PC-9 (cell line): Measurements from ENCODE around the gene BRD1. TPM values are rescaled to one million over a fixed set of nuclear protein-coding genes. Genes with fewer than 3 reads are reported as not detected.

Source experiments
- BruUV-seq: library from RNA; stranded (reverse); fragments of 400-500 nt; replicated peaks from 2 replicates; lab custom pipeline; 2021; lab: Mats Ljungman, UMichigan
- CTCF ChIA-PET: fragments of 300-600 bp; sonication (Branson Sonifier 250); formaldehyde crosslinking; loops from one replicate; lab custom pipeline; 2022; ENCODE audit warnings: antibody characterized with exemption; lab: Charles Lee
- POLR2A ChIA-PET: fragments of 300-600 bp; sonication (Branson Sonifier 250); formaldehyde crosslinking; loops from one replicate; lab custom pipeline; 2022; ENCODE audit warnings: antibody characterized with exemption; ENCODE audit not compliant: unreplicated experiment; lab: Charles Lee
- DNase-seq, 2 experiments: peaks; one replicate each; pipeline versions ENCODE4 v3.0.0 to v3.0.0-alpha.2; 2015 to 2022; ENCODE audit warnings: mixed read lengths in 1 of 2
- H2AFZ ChIP-seq: fragments of 200-600 bp; sonication (generic); 2 replicates; pipeline ENCODE4 v1.8.1; 2017; ENCODE audit warnings: antibody characterized with exemption
- H3F3A ChIP-seq: fragments of 200-600 bp; sonication (generic); 2 replicates; pipeline ENCODE4 v1.8.1; 2017; ENCODE audit warnings: antibody characterized with exemption, mild to moderate bottlenecking, low read depth; ENCODE audit not compliant: insufficient read depth
- H3K27ac ChIP-seq: fragments of 200-600 bp; sonication (generic); 2 replicates; pipeline ENCODE4 v1.6.1; 2016; ENCODE audit warnings: mixed run types
- H3K27me3 ChIP-seq: fragments of 200-600 bp; sonication (generic); 2 replicates; pipeline ENCODE4 v1.6.1; 2016; ENCODE audit warnings: low read depth, mixed run types; ENCODE audit not compliant: insufficient read depth
- H3K36me3 ChIP-seq: fragments of 200-600 bp; sonication (generic); 2 replicates; pipeline ENCODE4 v1.6.1; 2016; ENCODE audit warnings: low read depth, mixed run types
- H3K4me1 ChIP-seq: fragments of 200-600 bp; sonication (generic); replicated peaks from 2 replicates; pipeline ENCODE4 v1.6.1; 2016; ENCODE audit warnings: mixed run types; ENCODE audit not compliant: insufficient read depth
- H3K4me2 ChIP-seq: fragments of 200-600 bp; sonication (generic); 2 replicates; pipeline ENCODE4 v1.6.1; 2017; ENCODE audit warnings: mixed run types
- H3K4me3 ChIP-seq: fragments of 200-600 bp; sonication (generic); 2 replicates; pipeline ENCODE4 v1.6.1; 2016; ENCODE audit warnings: mixed run types
- H3K79me2 ChIP-seq: fragments of 200-600 bp; sonication (generic); 2 replicates; pipeline ENCODE4 v1.6.1; 2017; ENCODE audit warnings: low read depth, mixed run types
- H3K9me2 ChIP-seq: fragments of 200-600 bp; sonication (generic); 2 replicates; pipeline ENCODE4 v1.8.1; 2017; ENCODE audit warnings: mild to moderate bottlenecking; ENCODE audit not compliant: insufficient read depth
- H3K9me3 ChIP-seq: fragments of 200-600 bp; sonication (generic); 2 replicates; pipeline ENCODE4 v1.8.1; 2016; ENCODE audit warnings: low read depth; ENCODE audit not compliant: insufficient read depth
- H4K20me1 ChIP-seq: fragments of 200-600 bp; sonication (generic); 2 replicates; pipeline ENCODE4 v1.8.1; 2017; ENCODE audit not compliant: insufficient read depth
- CTCF ChIP-seq: fragments of 200-600 bp; sonication (generic); conservative IDR thresholded peaks from 2 replicates; pipeline ENCODE4 v1.6.1; 2017; ENCODE audit warnings: mixed run types, antibody characterized with exemption, mild to moderate bottlenecking, moderate library complexity
- EZH2 ChIP-seq: fragments of 200-600 bp; sonication (generic); IDR thresholded peaks from 2 replicates; pipeline ENCODE4 v1.8.0; 2017; ENCODE audit warnings: antibody characterized with exemption, low read depth
- intact Hi-C: fragments of 100-400 bp; cut with micrococcal nuclease; formaldehyde crosslinking; loops from one replicate; pipeline ENCODE4 v1.10.0; 2022; ENCODE audit not compliant: unreplicated experiment
- total RNA-seq: library from RNA; stranded (reverse); gene quantifications from 2 replicates; pipeline ENCODE4 v1.2.3, GENCODE V29; 2021

BRD1 gene
- total RNA-seq, 1 experiment from 2014 or later = 28.5 TPM

DNA sequence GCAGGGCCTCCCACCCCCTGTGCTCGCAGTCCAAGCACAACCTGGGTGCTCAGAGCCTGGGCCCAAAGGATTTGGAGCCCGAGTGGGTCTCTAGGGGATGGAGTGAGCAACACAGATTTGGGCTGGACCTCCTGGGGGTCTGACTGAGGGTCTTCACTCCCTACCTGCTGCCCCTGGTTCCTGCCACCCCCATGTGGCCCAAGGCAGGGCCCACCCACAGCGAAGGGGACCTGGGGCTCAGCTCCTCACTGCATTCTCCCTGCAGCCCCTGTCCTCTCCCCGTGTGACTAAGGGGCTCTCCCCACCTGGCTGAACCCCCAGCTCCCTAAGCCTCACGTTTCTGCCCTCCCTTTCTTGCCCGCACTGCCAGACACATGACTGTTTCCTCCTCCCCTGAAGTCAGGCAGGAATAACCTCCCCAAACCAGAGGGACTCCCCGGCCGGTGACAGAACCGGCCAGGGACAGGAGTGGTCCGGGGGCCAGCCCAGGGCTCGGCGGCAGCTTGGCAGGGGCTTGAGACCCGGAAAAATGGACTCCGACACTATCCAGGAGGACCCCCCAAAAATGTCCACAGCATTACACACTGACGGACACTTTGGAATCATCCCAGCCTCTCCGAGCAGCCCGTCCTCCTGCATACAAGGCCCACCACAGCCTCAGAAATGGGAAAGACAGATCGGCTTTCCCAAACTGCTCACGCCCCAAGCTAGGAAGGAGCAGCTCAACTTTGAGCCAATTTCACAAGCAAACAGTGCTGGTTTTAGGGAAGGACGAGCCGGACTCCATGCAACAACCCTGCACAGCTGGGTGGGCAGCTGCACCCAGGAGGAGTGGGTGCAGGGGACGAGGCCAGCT is 57.8 kb downstream of the BRD1 start:
- BruUV-seq = no TSS peak
- Histone ChIP-seq H3K36me3 (0 out of 2 replicates have a peak, but pooled peaks cover 13% of the 10 kb centered on the region), H3K4me2 (no peak overlapping the region), H3K9me2 (no peaks in the 10 kb centered on the region), H3K79me2 (no peaks in the 10 kb centered on the region), H4K20me1 (peaks cover 6% of the 10 kb centered on the region), H3K4me1 (no peaks in the 10 kb centered on the region), H3F3A (peaks cover 27% of the 10 kb centered on the region; the same call in 1 of the 2 replicates), H3K4me3 (no peak overlapping the region), H3K27me3 (peaks cover 7% of the 10 kb centered on the region; the same call in 1 of the 2 replicates), H3K9me3 (peaks cover 7% of the 10 kb centered on the region; the same call in 1 of the 2 replicates), H2AFZ (no peak overlapping the region), H3K27ac (no peak overlapping the region)
- no peak for TF ChIP-seq EZH2
- TF ChIP-seq CTCF = no peak
- DNase-seq = no peak
- intact Hi-C loops = loop anchor here (5.0 kb wide), 2 partner anchors 222 to 377 kb away; no protein-coding TSS in a partner anchor
- CTCF ChIA-PET = no interaction called here
- POLR2A ChIA-PET = no interaction called here

GRCh38 chr22:49768951-49769690 is 58.6 kb downstream of the BRD1 start:
- no peak overlapping the region for H3K27ac ChIP-seq
- POLR2A ChIA-PET = no interaction called here
- 0 out of 2 replicates have a peak, but pooled peaks cover 8% of the 10 kb centered on the region for H3K36me3 ChIP-seq
- intact Hi-C loops = loop anchor here (5.0 kb wide), 2 partner anchors 223 to 378 kb away; no protein-coding TSS in a partner anchor
- no peak for DNase-seq
- peaks cover 7% of the 10 kb centered on the region; the same call in 1 of the 2 replicates for H3K27me3 ChIP-seq
- peaks cover 6% of the 10 kb centered on the region for H4K20me1 ChIP-seq
- H3K9me2 ChIP-seq = no peaks in the 10 kb centered on the region
- H3K4me2 ChIP-seq = no peak overlapping the region
- no peaks in the 10 kb centered on the region for H3K79me2 ChIP-seq
- peaks cover 27% of the 10 kb centered on the region; the same call in 1 of the 2 replicates for H3F3A ChIP-seq
- H2AFZ ChIP-seq = no peak overlapping the region
- peaks cover 7% of the 10 kb centered on the region; the same call in 1 of the 2 replicates for H3K9me3 ChIP-seq
- H3K4me3 ChIP-seq = no peak overlapping the region
- H3K4me1 ChIP-seq = no peaks in the 10 kb centered on the region
- CTCF ChIA-PET = interaction anchor here (0.6 kb wide), 1 partner anchor 494 kb away, joined by 3 read pairs; no protein-coding TSS in a partner anchor
- BruUV-seq = no TSS peak
- TF ChIP-seq EZH2 = no peak
- TF ChIP-seq CTCF = no peak
